OCI-LY1 (cell line): ENCODE data around the gene PLEKHA4.

Experiments
- H2AFZ ChIP-seq: fragments of 200-600 bp; sonication (generic), shearing (Covaris generic); 2 replicates; pipeline ENCODE4 v1.6.0; 2014; ENCODE audit warnings: antibody characterized with exemption, mild to moderate bottlenecking, low read length
- H3F3A ChIP-seq: fragments of 200-600 bp; sonication (generic), shearing (Covaris generic); 2 replicates; pipeline ENCODE4 v1.6.0; 2014; ENCODE audit warnings: mild to moderate bottlenecking, antibody characterized with exemption, low read length, moderate library complexity; ENCODE audit not compliant: insufficient read depth
- H3K27ac ChIP-seq: fragments of 200-600 bp; sonication (generic); 2 replicates; pipeline ENCODE4 v1.5.1; 2014; ENCODE audit warnings: low read length, mixed run types, mild to moderate bottlenecking, low read depth; ENCODE audit not compliant: poor library complexity, severe bottlenecking
- H3K27me3 ChIP-seq: fragments of 200-600 bp; sonication (generic); 2 replicates; pipeline ENCODE4 v1.6.0; 2014; ENCODE audit warnings: antibody characterized with exemption, mild to moderate bottlenecking, low read length, moderate library complexity; ENCODE audit not compliant: insufficient read depth
- H3K36me3 ChIP-seq: fragments of 200-600 bp; sonication (generic); 2 replicates; pipeline ENCODE4 v1.6.1; 2014; ENCODE audit warnings: mild to moderate bottlenecking, antibody characterized with exemption, low read length, moderate library complexity, mixed read lengths; ENCODE audit not compliant: insufficient read depth
- H3K4me1 ChIP-seq: fragments of 200-600 bp; sonication (generic); 2 replicates; pipeline ENCODE4 v1.5.1; 2014; ENCODE audit warnings: mild to moderate bottlenecking, low read length, moderate library complexity; ENCODE audit not compliant: insufficient read depth, severe bottlenecking
- H3K4me2 ChIP-seq: fragments of 200-600 bp; sonication (generic), shearing (Covaris generic); 2 replicates; pipeline ENCODE4 v1.6.1; 2014; ENCODE audit warnings: low read length
- H3K4me3 ChIP-seq: fragments of 200-600 bp; sonication (generic); 2 replicates; pipeline ENCODE4 v1.5.1; 2014; ENCODE audit warnings: low read length, low read depth, mild to moderate bottlenecking, mixed read lengths; ENCODE audit not compliant: poor library complexity, severe bottlenecking
- H3K79me2 ChIP-seq: fragments of 200-600 bp; shearing (Covaris generic); 2 replicates; pipeline ENCODE4 v1.6.1; 2016; ENCODE audit warnings: mixed run types, low read length, mixed read lengths; ENCODE audit not compliant: insufficient read depth
- H3K9ac ChIP-seq: fragments of 200-600 bp; sonication (generic), shearing (Covaris generic); 2 replicates; pipeline ENCODE4 v1.6.1; 2014; ENCODE audit warnings: mild to moderate bottlenecking, low read length, mixed read lengths
- H3K9me2 ChIP-seq: fragments of 200-600 bp; sonication (generic), shearing (Covaris generic); 2 replicates; pipeline ENCODE4 v1.6.1; 2014; ENCODE audit warnings: low read depth, mild to moderate bottlenecking, low read length, mixed read lengths
- H3K9me3 ChIP-seq: fragments of 200-600 bp; shearing (Covaris generic); 2 replicates; pipeline ENCODE4 v1.6.1; 2014; ENCODE audit warnings: low read length, mixed read lengths
- H4K20me1 ChIP-seq: fragments of 200-600 bp; sonication (generic), shearing (Covaris generic); 2 replicates; pipeline ENCODE4 v1.6.0; 2016; ENCODE audit warnings: mild to moderate bottlenecking, low read length; ENCODE audit not compliant: insufficient read depth
- CTCF ChIP-seq: fragments of 200-600 bp; sonication (generic), shearing (Covaris generic); IDR thresholded peaks from 2 replicates; pipeline ENCODE4 v1.5.1; 2017; ENCODE audit warnings: mild to moderate bottlenecking, antibody characterized with exemption, low read length, moderate library complexity, mixed read lengths
- EZH2 ChIP-seq: fragments of 200-600 bp; sonication (generic), shearing (Covaris generic); IDR thresholded peaks from 2 replicates; pipeline ENCODE4 v1.8.0; 2017; ENCODE audit warnings: borderline replicate concordance, mixed run types, mild to moderate bottlenecking, antibody characterized with exemption, low read length, moderate library complexity, mixed read lengths

PLEKHA4 gene

GRCh38 chr19:48798937-48799336, 69.5 kb downstream of the PLEKHA4 start:
- no peak overlapping the region for H3K9ac ChIP-seq
- H3K27me3 ChIP-seq = no peaks in the 10 kb centered on the region
- H3K79me2 ChIP-seq = no peaks in the 10 kb centered on the region
- H2AFZ ChIP-seq = no peak overlapping the region
- no peaks in the 10 kb centered on the region for H3K9me2 ChIP-seq
- no peak overlapping the region for H3K4me3 ChIP-seq
- no peaks in the 10 kb centered on the region for H3K9me3 ChIP-seq
- no peaks in the 10 kb centered on the region for H3K36me3 ChIP-seq
- no peak for TF ChIP-seq EZH2
- TF ChIP-seq CTCF = no peak
- no peaks in the 10 kb centered on the region; the same call in 1 of the 2 replicates for H3F3A ChIP-seq
- H4K20me1 ChIP-seq = no peaks in the 10 kb centered on the region
- H3K4me1 ChIP-seq = peaks cover 3% of the 10 kb centered on the region
- no peak overlapping the region for H3K4me2 ChIP-seq
- no peak overlapping the region for H3K27ac ChIP-seq

DNA sequence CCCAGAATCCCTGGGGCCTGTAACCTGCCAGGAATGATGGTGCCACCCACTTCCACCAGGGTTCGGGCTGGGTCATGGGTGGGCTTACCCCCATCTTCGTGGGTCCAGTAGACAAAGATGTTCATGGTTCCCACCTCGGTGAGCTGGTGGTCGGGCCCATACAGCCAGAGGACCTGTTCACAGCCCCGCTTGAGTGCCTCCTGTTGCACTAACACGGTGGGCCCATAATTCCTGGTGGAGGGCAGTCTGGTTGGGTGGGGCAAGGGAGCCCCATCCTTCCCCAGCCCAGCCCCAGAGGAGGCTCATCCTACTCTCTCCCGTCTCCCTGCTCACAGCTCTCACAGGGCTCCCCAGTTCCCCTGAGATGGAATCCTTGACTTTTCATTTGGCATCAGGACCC, 71.3 kb downstream of the PLEKHA4 start:
- H3K9me2 ChIP-seq = no peaks in the 10 kb centered on the region
- no peak overlapping the region for H3K9ac ChIP-seq
- no peak overlapping the region for H3K4me3 ChIP-seq
- no peaks in the 10 kb centered on the region for H4K20me1 ChIP-seq
- H3K36me3 ChIP-seq = no peaks in the 10 kb centered on the region
- H3K9me3 ChIP-seq = no peaks in the 10 kb centered on the region
- H3K27me3 ChIP-seq = peaks cover 5% of the 10 kb centered on the region; the same call in 1 of the 2 replicates
- H2AFZ ChIP-seq = no peak overlapping the region
- H3F3A ChIP-seq = no peaks in the 10 kb centered on the region; the same call in 1 of the 2 replicates
- H3K4me2 ChIP-seq = no peak overlapping the region
- peaks cover 3% of the 10 kb centered on the region for H3K4me1 ChIP-seq
- H3K27ac ChIP-seq = no peak overlapping the region
- TF ChIP-seq CTCF (no peak), EZH2 (no peak)
- no peaks in the 10 kb centered on the region for H3K79me2 ChIP-seq

- Histone ChIP-seq H3K4me2 (no peak overlapping the region), H2AFZ (no peak overlapping the region), H3K4me3 (no peak overlapping the region), H3K9ac (no peak overlapping the region), H4K20me1 (no peaks in the 10 kb centered on the region), H3F3A (no peaks in the 10 kb centered on the region; the same call in 1 of the 2 replicates), H3K9me2 (no peaks in the 10 kb centered on the region), H3K9me3 (no peaks in the 10 kb centered on the region), H3K79me2 (no peaks in the 10 kb centered on the region), H3K36me3 (no peaks in the 10 kb centered on the region), H3K4me1 (peaks cover 3% of the 10 kb centered on the region), H3K27ac (no peak overlapping the region), H3K27me3 (peaks cover 5% of the 10 kb centered on the region; the same call in 1 of the 2 replicates)
- TF ChIP-seq EZH2 = no peak
- TF ChIP-seq CTCF = no peak
These were observed 71.9 kb downstream of the PLEKHA4 start for GRCh38 chr19:48796298-48797083.
